ENCODE results near the gene HIVEP2. TPM values are rescaled to one million over a fixed set of nuclear protein-coding genes. Genes with fewer than 3 reads are reported as not detected.
A peak's percentile ranks its signal among the peaks of the same experiment; 100 is the strongest.

The HIVEP2 gene
- total and polyA plus RNA-seq, 2 of the 4 experiments (the other 2 are of a cell fraction), result 4.3 to 11.3 TPM

DNA sequence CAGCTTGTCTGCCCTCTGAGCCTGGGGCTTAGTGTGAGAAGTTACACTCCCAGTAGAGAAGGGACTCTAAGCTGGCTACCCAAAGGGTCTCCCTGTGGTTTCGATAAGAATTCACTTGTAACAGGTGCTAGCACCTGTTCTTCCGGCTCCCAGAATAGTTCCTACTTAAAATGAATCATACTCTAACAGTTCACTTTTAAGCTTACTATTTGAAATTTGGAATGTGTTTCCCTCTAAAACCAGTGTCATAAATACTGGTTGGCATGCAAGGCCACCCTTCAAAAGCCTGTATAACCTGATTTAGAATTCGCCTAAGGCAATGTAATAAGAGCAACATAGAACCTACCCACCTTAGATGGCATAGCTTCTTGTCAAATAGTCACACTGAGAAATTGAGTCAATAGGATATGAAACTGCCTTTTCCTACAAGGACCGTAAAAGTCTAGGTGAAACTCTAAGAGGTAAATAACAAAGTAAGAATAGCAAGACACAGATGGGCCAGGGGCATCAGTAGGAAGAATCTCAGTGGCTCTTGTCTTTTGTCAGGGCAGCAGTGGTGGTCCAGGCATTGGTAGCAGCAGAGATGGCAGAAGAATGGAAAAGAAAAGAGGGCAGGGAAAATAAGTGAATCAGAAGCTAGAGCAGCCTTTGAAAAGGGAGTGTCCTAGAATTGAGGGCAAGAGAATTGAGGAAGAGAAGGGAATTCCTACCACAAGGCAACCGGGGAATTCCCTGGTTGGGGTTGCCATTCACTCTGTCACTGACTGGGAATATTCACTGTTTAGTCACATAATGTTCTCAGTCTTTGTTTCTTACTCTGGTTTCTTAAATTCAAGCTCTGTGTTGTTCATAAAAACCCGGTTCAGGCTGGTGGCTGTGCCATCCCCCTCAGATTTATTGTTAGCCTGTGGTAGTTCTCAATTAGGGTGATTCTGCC is 91.5 kb downstream of the HIVEP2 start (continued):
- TF ChIP-seq, protein P1, sequence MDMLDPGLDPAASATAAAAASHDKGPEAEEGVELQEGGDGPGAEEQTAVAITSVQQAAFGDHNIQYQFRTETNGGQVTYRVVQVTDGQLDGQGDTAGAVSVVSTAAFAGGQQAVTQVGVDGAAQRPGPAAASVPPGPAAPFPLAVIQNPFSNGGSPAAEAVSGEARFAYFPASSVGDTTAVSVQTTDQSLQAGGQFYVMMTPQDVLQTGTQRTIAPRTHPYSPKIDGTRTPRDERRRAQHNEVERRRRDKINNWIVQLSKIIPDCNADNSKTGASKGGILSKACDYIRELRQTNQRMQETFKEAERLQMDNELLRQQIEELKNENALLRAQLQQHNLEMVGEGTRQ (IDR thresholded peaks at IDR 0.05; ENCODE audit: low read depth, low read length), result no peak

DNA sequence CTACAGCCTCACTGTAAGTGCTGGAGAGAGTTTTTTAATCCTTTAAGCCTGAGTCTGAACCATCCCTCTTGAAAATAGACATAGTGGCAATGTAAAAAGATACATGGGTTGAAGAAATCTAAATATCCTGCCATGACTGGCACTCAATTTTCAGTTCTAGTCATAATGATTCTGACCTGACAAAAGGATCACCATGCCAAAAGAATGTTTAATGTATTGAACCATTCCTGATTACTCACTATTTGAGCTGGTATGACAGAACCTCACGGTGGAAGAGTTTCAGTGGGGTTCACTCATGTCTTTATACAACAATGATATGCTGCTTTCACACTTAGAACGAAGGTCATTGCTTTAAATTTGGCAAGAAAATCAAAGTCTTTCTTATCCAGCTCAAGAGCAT is 93.4 kb downstream of the HIVEP2 start:
- ChIA-PET CTCF (no interaction called here), POLR2A (ENCODE audit: unreplicated experiment) (no interaction called here)
- TF ChIP-seq MXI1 (IDR thresholded peaks at IDR 0.05; ENCODE audit: borderline replicate concordance, low read depth, low read length) (no peak), POLR2A (IDR thresholded peaks at IDR 0.05; ENCODE audit: low read depth, low read length) (no peak), MAFK (IDR thresholded peaks at IDR 0.05; ENCODE audit: low read depth, low read length) (no peak), CHD1 (IDR thresholded peaks at IDR 0.05; ENCODE audit: low read depth, low read length) (no peak), RCOR1 (IDR thresholded peaks at IDR 0.05; ENCODE audit: insufficient replicate concordance, low read length) (no peak), RAD21 (IDR thresholded peaks at IDR 0.05; ENCODE audit: low read length) (no peak), SMC3 (IDR thresholded peaks at IDR 0.05; ENCODE audit: low read depth, low read length) (no peak), CEBPB (IDR thresholded peaks at IDR 0.05; ENCODE audit: low read depth, low read length) (no peak), RFX5 (IDR thresholded peaks at IDR 0.05; ENCODE audit: low read depth, low read length) (no peak), MAZ (IDR thresholded peaks at IDR 0.05; ENCODE audit: borderline replicate concordance, low read depth, low read length) (no peak)
- TF ChIP-seq, protein P1 (IDR thresholded peaks at IDR 0.05; ENCODE audit: low read depth, low read length), result no peak
- H2BK20ac ChIP-seq (ENCODE audit: low read depth, low read length), result no peak overlapping the region
- H2AK9ac ChIP-seq (replicated peaks; ENCODE audit: low read depth, low read length, poor library complexity), result no peak overlapping the region
- H3K18ac ChIP-seq (ENCODE audit: low read depth, low read length), result no peak overlapping the region; the same call in 1 of the 2 replicates
- H4K91ac ChIP-seq (ENCODE audit: insufficient read depth, low read depth, low read length), result no peak overlapping the region
- H2BK120ac ChIP-seq (ENCODE audit: low read depth, low read length), result no peak overlapping the region
- H4K20me1 ChIP-seq (ENCODE audit: insufficient read depth, low read length), result no peaks in the 10 kb centered on the region
- DNase-seq (peak; percentile 38), ATAC-seq (ENCODE audit: low read depth) (no peak)
- no peak overlapping the region for H2BK15ac ChIP-seq (ENCODE audit: low read depth, low read length)
- H3K79me1 ChIP-seq (ENCODE audit: low read depth in 1 of 2, low read length in 2 of 2), result peaks cover 21 to 63% of the 10 kb centered on the region in 2 experiments
- no CpG with 5 or more reads among the region's 2 CpGs for WGBS, 2 experiments (ENCODE audit: extremely low coverage in 2 of 2, insufficient read length in 1 of 2)
- no peak overlapping the region for H3K4me3 ChIP-seq (ENCODE audit: insufficient read depth, low read depth, low read length)
- no peak overlapping the region for H3K9ac ChIP-seq (ENCODE audit: low read depth, low read length)
- no peak overlapping the region for H3K14ac ChIP-seq (replicated peaks; ENCODE audit: low read depth, low read length)
- no peak overlapping the region; the same call in 1 of the 2 replicates for H3K4me2 ChIP-seq (ENCODE audit: low read depth, low read length)
- H2AFZ ChIP-seq (replicated peaks; ENCODE audit: low read length, poor library complexity), result no peak overlapping the region
- H3K9me3 ChIP-seq (ENCODE audit: control insufficient read depth, insufficient read depth, low read length), result no peaks in the 10 kb centered on the region
- peak overlapping the region; percentile 19; the same call in 1 of the 2 replicates for H3K4ac ChIP-seq (ENCODE audit: low read depth, low read length)
- dilution Hi-C loops (cut with HindIII; ENCODE audit: low sequenced_read_pairs, unreplicated experiment) (no loop called here), intact Hi-C loops (cut with micrococcal nuclease) (no loop called here), in situ Hi-C loops (cut with MboI; ENCODE audit: low sequenced_read_pairs) (no loop called here)
- H3K4me1 ChIP-seq (ENCODE audit: control insufficient read depth, insufficient read depth, low read length), result peaks cover 9% of the 10 kb centered on the region
- BruUV-seq (replicated peaks), result no TSS peak
- no peak overlapping the region for H3K23ac ChIP-seq (ENCODE audit: low read depth, low read length)
- H2BK5ac ChIP-seq (ENCODE audit: low read depth, low read length, poor library complexity, severe bottlenecking), result peak overlapping the region; percentile 34
- H3K9me1 ChIP-seq (ENCODE audit: insufficient read depth, low read length), result no peaks in the 10 kb centered on the region
- no peak overlapping the region; a peak in 1 of 4 replicates for H4K8ac ChIP-seq (ENCODE audit: low read depth in 2 of 2, low read length in 2 of 2)
- H3K27me3 ChIP-seq (ENCODE audit: control insufficient read depth, insufficient read depth, low read length), result no peaks in the 10 kb centered on the region
- H4K5ac ChIP-seq (ENCODE audit: low read depth, low read length), result no peak overlapping the region
- no peak overlapping the region for H3K56ac ChIP-seq (ENCODE audit: extremely low read depth, insufficient read depth, low read length)
- H2AK5ac ChIP-seq (ENCODE audit: low read depth, low read length), result no peak overlapping the region
- no peak overlapping the region for H3K27ac ChIP-seq (ENCODE audit: insufficient read depth, low read length)
- no peaks in the 10 kb centered on the region; the same call in 1 of the 2 replicates for H3K36me3 ChIP-seq (ENCODE audit: control insufficient read depth, insufficient read depth, low read length)
